GM12878 (cell line): ENCODE measurements around the gene CACNA1E.

Source experiments
- CTCF ChIP-seq, 3 experiments: IDR thresholded peaks in 2 of 3; conservative IDR thresholded peaks in 1 of 3; 2 replicates each; pipeline ENCODE4 v1.5.1; 2011; ENCODE audit warnings: low read depth in 3 of 3, low read length in 3 of 3, mild to moderate bottlenecking in 3 of 3, control low read depth in 2 of 3, moderate library complexity in 2 of 3, inconsistent platforms in 1 of 3, mixed read lengths in 1 of 3; ENCODE audit not compliant: control insufficient read depth in 2 of 3, insufficient read depth in 1 of 3; ENCODE audit errors: extremely low read depth in 1 of 3
- CUX1 ChIP-seq: IDR thresholded peaks from 2 replicates; pipeline ENCODE4 v1.6.1; 2012; ENCODE audit warnings: improper control_type of control experiment, low read depth, low read length; ENCODE audit not compliant: insufficient replicate concordance
- FOXM1 ChIP-seq: IDR thresholded peaks from 2 replicates; pipeline ENCODE4 v1.6.1; 2012; ENCODE audit warnings: low read depth, mild to moderate bottlenecking, inconsistent platforms, low read length, moderate library complexity
- MTA3 ChIP-seq: IDR thresholded peaks from 2 replicates; pipeline ENCODE4 v1.6.1; 2012; ENCODE audit warnings: low read length, inconsistent platforms, borderline replicate concordance
- MYC ChIP-seq: IDR thresholded peaks from 2 replicates; pipeline ENCODE4 v1.6.1; 2011; ENCODE audit warnings: mild to moderate bottlenecking, low read length, moderate library complexity, inconsistent platforms; ENCODE audit not compliant: insufficient read depth, insufficient replicate concordance, insufficient read length, severe bottlenecking
- POLR2AphosphoS5 ChIP-seq: IDR thresholded peaks from 2 replicates; pipeline ENCODE4 v1.6.1; 2011; ENCODE audit warnings: mild to moderate bottlenecking, low read length, inconsistent platforms
- RAD21 ChIP-seq: IDR thresholded peaks from 2 replicates; pipeline ENCODE4 v1.6.1; 2011; ENCODE audit warnings: mild to moderate bottlenecking, low read depth, low read length, moderate library complexity; ENCODE audit not compliant: insufficient read depth
- RELA ChIP-seq: fragments of 450-650 bp; IDR thresholded peaks from 2 replicates; pipeline ENCODE4 v1.8.0; 2014; ENCODE audit warnings: borderline replicate concordance; ENCODE audit not compliant: partially characterized antibody
- SIN3A ChIP-seq: IDR thresholded peaks from 2 replicates; pipeline ENCODE4 v1.6.1; 2012; ENCODE audit warnings: low read depth, low read length, improper control_type of control experiment
- SP1 ChIP-seq: IDR thresholded peaks from one replicate; pipeline ENCODE4 v1.6.1; 2011; ENCODE audit warnings: low read depth, low read length
- SUZ12 ChIP-seq: fragments of 200-600 bp; sonication (generic); IDR thresholded peaks from one replicate; pipeline ENCODE4 v1.6.1; 2018; ENCODE audit warnings: antibody characterized with exemption, mild to moderate bottlenecking; ENCODE audit not compliant: unreplicated experiment
- YY1 ChIP-seq: IDR thresholded peaks from 2 replicates; pipeline ENCODE4 v1.6.1; 2011; ENCODE audit warnings: low read depth, mild to moderate bottlenecking, low read length
- ZSCAN29 ChIP-seq: fragments of 450-650 bp; IDR thresholded peaks from 2 replicates; pipeline ENCODE4 v1.6.1; 2017; ENCODE audit warnings: mild to moderate bottlenecking, moderate library complexity

GRCh38 chr1:181632492-181632891 lies 149.2 kb downstream of the CACNA1E start:
- TF ChIP-seq CTCF (IDR thresholded peaks at IDR 0.05 in 2 of 3, conservative IDR thresholded peaks at IDR 0.05 in 1 of 3; ENCODE audit: control insufficient read depth in 2 of 3, extremely low read depth in 1 of 3, insufficient read depth in 1 of 3, low read depth in 3 of 3, low read length in 3 of 3) (peak in 1 of 3 experiments; percentile 12; a peak in 1 of 6 replicates), MYC (no peak), ZSCAN29 (no peak), MTA3 (no peak), CUX1 (no peak), SIN3A (no peak), RELA (no peak), POLR2AphosphoS5 (no peak), YY1 (no peak), SUZ12 (no peak), SP1 (no peak), FOXM1 (no peak), RAD21 (no peak)
